K562 (cell line): ENCODE measurements around the gene FBXL2. TPM values are rescaled to one million over a fixed set of nuclear protein-coding genes. Genes with fewer than 3 reads are reported as not detected.

Experiments
- CBX8 ChIP-seq: fragments of 200-600 bp; sonication (generic); IDR thresholded peaks from 2 replicates; pipeline ENCODE4 v1.6.1; 2012; ENCODE audit warnings: borderline replicate concordance, mixed run types, low read depth, mild to moderate bottlenecking, moderate library complexity, mixed read lengths, low read length, control low read depth, inconsistent platforms; ENCODE audit not compliant: poor library complexity, severe bottlenecking; ENCODE audit errors: extremely low read depth
- CGGBP1 ChIP-seq: fragments of 250-450 bp; sonication (Bioruptor Pico); IDR thresholded peaks from 2 replicates; pipeline ENCODE4 v1.9.0; 2021; ENCODE audit warnings: mild to moderate bottlenecking
- CTBP1 ChIP-seq: fragments of 450-650 bp; IDR thresholded peaks from 2 replicates; pipeline ENCODE4 v1.6.1; 2016; ENCODE audit warnings: borderline replicate concordance
- E4F1 ChIP-seq: fragments of 250-450 bp; sonication (Bioruptor Pico); IDR thresholded peaks from 2 replicates; pipeline ENCODE4 v1.5.0; 2021; ENCODE audit warnings: mild to moderate bottlenecking, borderline replicate concordance
- KDM2B ChIP-seq: fragments of 250-450 bp; sonication (Bioruptor Pico); IDR thresholded peaks from 2 replicates; pipeline ENCODE4 v1.8.0; 2021; ENCODE audit warnings: mild to moderate bottlenecking, moderate library complexity
- KDM4B ChIP-seq, 2 experiments: fragments of 450-650 bp in 1 of 2; sonication (generic) in 1 of 2; IDR thresholded peaks; 2 replicates each; pipeline ENCODE4 v1.6.1; 2016 to 2017; ENCODE audit warnings: borderline replicate concordance in 2 of 2, antibody characterized with exemption in 1 of 2, low read depth in 1 of 2, mild to moderate bottlenecking in 1 of 2
- MEF2D ChIP-seq: conservative IDR thresholded peaks from 2 replicates; pipeline ENCODE4 v1.6.1; 2016; ENCODE audit warnings: low read depth, missing genetic modification characterization, missing compliant biosample characterization
- MEIS2 ChIP-seq: fragments of 450-650 bp; IDR thresholded peaks from 2 replicates; pipeline ENCODE4 v1.6.1; 2014; ENCODE audit warnings: mild to moderate bottlenecking; ENCODE audit not compliant: partially characterized antibody
- NFIC ChIP-seq: fragments of 450-650 bp; IDR thresholded peaks from 2 replicates; pipeline ENCODE4 v1.6.1; 2017; ENCODE audit warnings: mild to moderate bottlenecking, inconsistent platforms
- NR4A1 ChIP-seq, 2 experiments: fragments of 250-450 bp in 1 of 2; fragments of 450-650 bp in 1 of 2; sonication (Bioruptor Pico) in 1 of 2; IDR thresholded peaks; 2 replicates each; pipeline versions ENCODE4 v1.4.0 to v1.6.1; 2016 to 2020; ENCODE audit warnings: mild to moderate bottlenecking in 2 of 2, missing compliant biosample characterization in 1 of 2, missing genetic modification characterization in 1 of 2, moderate library complexity in 1 of 2
- PKNOX1 ChIP-seq: fragments of 450-650 bp; IDR thresholded peaks from 2 replicates; pipeline ENCODE4 v1.6.1; 2016
- PML ChIP-seq: IDR thresholded peaks from 2 replicates; pipeline ENCODE4 v1.6.1; 2012; ENCODE audit warnings: low read length, inconsistent platforms
- PURB ChIP-seq: sonication (generic); formaldehyde crosslinking; IDR thresholded peaks from 2 replicates; pipeline ENCODE4 v1.9.0; 2021; ENCODE audit warnings: low read depth, mild to moderate bottlenecking, missing genetic modification reagents
- RBM17 ChIP-seq: fragments of 200-400 bp; formaldehyde crosslinking; IDR thresholded peaks from 2 replicates; pipeline ENCODE4 v1.6.1; 2017; ENCODE audit warnings: low read depth, mild to moderate bottlenecking, low read length, borderline replicate concordance
- SMAD1 ChIP-seq: fragments of 150-350 bp; IDR thresholded peaks from 2 replicates; pipeline ENCODE4 v1.6.1; 2014; ENCODE audit warnings: low read length, low read depth; ENCODE audit not compliant: partially characterized antibody
- SP2 ChIP-seq: IDR thresholded peaks from 2 replicates; pipeline ENCODE4 v1.6.1; 2011; ENCODE audit warnings: mild to moderate bottlenecking, low read depth, low read length, moderate library complexity; ENCODE audit not compliant: poor library complexity, severe bottlenecking; ENCODE audit errors: extremely low read depth
- ZNF232 ChIP-seq: sonication (generic); formaldehyde crosslinking; IDR thresholded peaks from 2 replicates; pipeline ENCODE4 v1.8.0; 2022; ENCODE audit warnings: mild to moderate bottlenecking, missing genetic modification reagents
- ZNF76 ChIP-seq: fragments of 250-450 bp; sonication (Bioruptor Pico); IDR thresholded peaks from 2 replicates; pipeline ENCODE4 v1.4.0; 2020; ENCODE audit warnings: mild to moderate bottlenecking, moderate library complexity, borderline replicate concordance
- polyA plus RNA-seq, 8 experiments: library from polyadenylated mRNA; depleted of rRNA in 4 of 8; stranded (reverse) in 5 of 8; unstranded in 3 of 8; fragments of >200 nt; fragmentation: Nextera tagmentation in 2 of 8; fragmentation: Illumina TruSeq in 1 of 8; extraction: Ambion mirVana in 2 of 8; extraction: Trizol in 1 of 8; gene quantifications; 2 replicates each; pipeline versions ENCODE4 v1.2.1 to v1.2.3, GENCODE V29; 2011 to 2014; ENCODE audit warnings: inconsistent platforms in 1 of 8, missing spikeins in 1 of 8
- total RNA-seq, 7 experiments: library from RNA; depleted of rRNA in 6 of 7; stranded (reverse); fragments of >200 nt in 6 of 7; fragmentation: Illumina TruSeq in 2 of 7; extraction: Trizol in 2 of 7; gene quantifications; 2 replicates each; pipeline versions ENCODE4 v1.2.1 to v1.2.3, GENCODE V29; 2011 to 2021; ENCODE audit warnings: low replicate concordance in 1 of 7

The FBXL2 gene
- total and polyA plus RNA-seq, 9 of the 15 experiments (the other 6 are each of a cell fraction or from before 2014, with no cell fraction given) = 1.3 to 6.9 (median 1.9) TPM

GRCh38 chr3:33229066-33229465, 48.2 kb upstream of the FBXL2 start (continued):
- TF ChIP-seq SMAD1 (no peak), CBX8 (no peak), NR4A1 (CRISPR knock-in tag; IDR thresholded peaks at IDR 0.05) (no peak), NR4A1 (tag; IDR thresholded peaks at IDR 0.05) (peak; percentile 65), KDM2B (no peak), CGGBP1 (CRISPR knock-in tag) (no peak), E4F1 (CRISPR knock-in tag) (no peak), PURB (no peak), PML (0 out of 2 replicates have a peak, but pooled peaks have one; percentile 23), MEIS2 (peak; percentile 9), MEF2D (tag) (no peak), NFIC (peak; percentile 40), ZNF76 (CRISPR knock-in tag) (no peak), SP2 (no peak), KDM4B (IDR thresholded peaks at IDR 0.05; ENCODE audit: borderline replicate concordance in 2 of 2, low read depth in 1 of 2) (no peak), PKNOX1 (peak; percentile 81), ZNF232 (CRISPR knock-in tag) (no peak), RBM17 (no peak), CTBP1 (no peak)
- TF ChIP-seq, all 486 proteins: peak for 33
